Left lung (tissue), 10 donors: Measurements from ENCODE around the gene PDE3B. TPM values are rescaled to one million over a fixed set of nuclear protein-coding genes. Genes with fewer than 3 reads are reported as not detected.
"Not testable (repeated sequence)": the region's sequence is repeated elsewhere in the genome, so short reads cannot be mapped to it uniquely, and the experiment has no call there.

ENCODE experiments used
- ATAC-seq: fragments of 200-7000 bp; cut with Tn5 transposase; one replicate; pipeline ENCODE4 v1.9.1; 2020; ENCODE audit warnings: moderate library complexity
- DNase-seq, 4 donors: peaks; one replicate each; pipeline ENCODE4 v3.0.0-alpha.2; 2013 to 2020
- H3K27ac ChIP-seq, 2 donors: fragments of 200-600 bp; sonication (generic) in 1 of 2; one replicate each; pipeline versions ENCODE4 v1.5.0 to v1.8.0; 2020 to 2021
- H3K27me3 ChIP-seq, 2 donors: fragments of 200-600 bp; sonication (generic) in 1 of 2; one replicate each; pipeline versions ENCODE4 v1.5.0 to v1.8.0; 2020 to 2021
- H3K36me3 ChIP-seq, 2 donors: fragments of 200-600 bp; sonication (generic) in 1 of 2; one replicate each; pipeline versions ENCODE4 v1.5.0 to v1.8.0; 2020 to 2021
- H3K4me1 ChIP-seq, 2 donors: fragments of 200-600 bp; one replicate each; pipeline ENCODE4 v1.8.0; 2021
- H3K4me3 ChIP-seq, 2 donors: fragments of 200-600 bp; sonication (generic) in 1 of 2; one replicate each; pipeline versions ENCODE4 v1.5.0 to v1.8.0; 2020 to 2021; ENCODE audit warnings: mild to moderate bottlenecking in 1 of 2
- H3K9me3 ChIP-seq, 2 donors: fragments of 200-600 bp; sonication (generic) in 1 of 2; one replicate each; pipeline versions ENCODE4 v1.5.0 to v1.8.0; 2020 to 2021
- intact Hi-C, 2 donors: fragments of 100-400 bp; cut with DNase I; formaldehyde crosslinking; loops; one replicate each; pipeline versions ENCODE4 v1.11.2 to v1.14.2; 2022
- polyA plus RNA-seq, 6 donors: library from polyadenylated mRNA; unstranded; fragments of 120-200 nt; gene quantifications; one replicate each; pipeline ENCODE4 v1.2.1, GENCODE V29; 2013; ENCODE audit not compliant: insufficient read length in 6 of 6
- total RNA-seq, 2 donors: library from RNA; stranded (reverse); fragmentation: NEBNext Ultra II Directional; extraction: Animal tissue kit (Norgen Biotek cat#: 25700); gene quantifications; one replicate each; pipeline ENCODE4 v1.2.1, GENCODE V29; 2021
- TF ChIP-seq, protein P1 (sequence below), 2 donors: fragments of 200-600 bp; sonication (generic) in 1 of 2; IDR thresholded peaks; one replicate each; pipeline versions ENCODE4 v1.5.0 to v1.8.0; 2021; ENCODE audit warnings: antibody characterized with exemption in 2 of 2
- donor health status: DM: no; HTN: yes; CAD: no.
- donor health status: DM: no; HTN: no; CAD: no.

Gene PDE3B
- total and polyA plus RNA-seq, 8 donors: 17.0 to 36.2 (median 30.9) TPM

DNA sequence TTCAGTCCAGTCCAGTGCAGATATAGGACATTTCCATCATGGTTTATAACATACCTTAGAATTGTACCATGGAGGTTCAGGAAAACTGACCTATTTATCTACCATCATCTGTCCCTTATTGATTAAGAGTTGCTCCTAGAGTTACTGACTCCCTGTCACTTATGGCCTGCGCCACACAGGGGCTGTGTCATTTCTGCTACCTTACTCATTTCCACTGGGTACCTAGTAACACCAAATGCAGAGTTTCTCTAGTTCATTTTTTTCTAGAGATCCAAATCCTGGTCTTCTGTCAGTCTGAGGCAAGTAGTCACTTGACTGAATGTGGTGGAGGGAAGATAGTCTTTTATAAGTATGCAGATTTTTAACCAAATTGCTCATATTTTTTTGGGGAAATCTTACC lies 59.2 kb downstream of the PDE3B start:
- H3K36me3 ChIP-seq: no peaks in the 10 kb centered on the region
- DNase-seq: no peak
- ATAC-seq: no peak
- no peaks in the 10 kb centered on the region for H3K27me3 ChIP-seq
- intact Hi-C loops: no loop called here
- H3K9me3 ChIP-seq: peaks cover 0 to 21% of the 10 kb centered on the region in 2 donors
- no peak overlapping the region for H3K4me3 ChIP-seq
- peaks cover 6 to 9% of the 10 kb centered on the region in 2 donors for H3K4me1 ChIP-seq
- TF ChIP-seq, protein P1, sequence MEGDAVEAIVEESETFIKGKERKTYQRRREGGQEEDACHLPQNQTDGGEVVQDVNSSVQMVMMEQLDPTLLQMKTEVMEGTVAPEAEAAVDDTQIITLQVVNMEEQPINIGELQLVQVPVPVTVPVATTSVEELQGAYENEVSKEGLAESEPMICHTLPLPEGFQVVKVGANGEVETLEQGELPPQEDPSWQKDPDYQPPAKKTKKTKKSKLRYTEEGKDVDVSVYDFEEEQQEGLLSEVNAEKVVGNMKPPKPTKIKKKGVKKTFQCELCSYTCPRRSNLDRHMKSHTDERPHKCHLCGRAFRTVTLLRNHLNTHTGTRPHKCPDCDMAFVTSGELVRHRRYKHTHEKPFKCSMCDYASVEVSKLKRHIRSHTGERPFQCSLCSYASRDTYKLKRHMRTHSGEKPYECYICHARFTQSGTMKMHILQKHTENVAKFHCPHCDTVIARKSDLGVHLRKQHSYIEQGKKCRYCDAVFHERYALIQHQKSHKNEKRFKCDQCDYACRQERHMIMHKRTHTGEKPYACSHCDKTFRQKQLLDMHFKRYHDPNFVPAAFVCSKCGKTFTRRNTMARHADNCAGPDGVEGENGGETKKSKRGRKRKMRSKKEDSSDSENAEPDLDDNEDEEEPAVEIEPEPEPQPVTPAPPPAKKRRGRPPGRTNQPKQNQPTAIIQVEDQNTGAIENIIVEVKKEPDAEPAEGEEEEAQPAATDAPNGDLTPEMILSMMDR (IDR thresholded peaks at IDR 0.05): no peak
- H3K27ac ChIP-seq: no peak overlapping the region

GRCh38 chr11:14703731-14704130 lies 60.1 kb downstream of the PDE3B start:
- Histone ChIP-seq H3K36me3 (no peaks in the 10 kb centered on the region), H3K4me1 (peaks cover 6 to 9% of the 10 kb centered on the region in 2 donors), H3K9me3 (peaks cover 0 to 21% of the 10 kb centered on the region in 2 donors), H3K27me3 (no peaks in the 10 kb centered on the region), H3K4me3 (no peak overlapping the region), H3K27ac (no peak overlapping the region)
- TF ChIP-seq, protein P1 (IDR thresholded peaks at IDR 0.05): no peak
- no peak for DNase-seq
- intact Hi-C loops: no loop called here
- no peak for ATAC-seq

GRCh38 chr11:14705067-14705466 lies 61.5 kb downstream of the PDE3B start:
- TF ChIP-seq, protein P1 (IDR thresholded peaks at IDR 0.05): no peak
- intact Hi-C loops: no loop called here
- peaks cover 0 to 21% of the 10 kb centered on the region in 2 donors for H3K9me3 ChIP-seq
- H3K27ac ChIP-seq: no peak overlapping the region
- peaks cover 6 to 7% of the 10 kb centered on the region in 2 donors for H3K4me1 ChIP-seq
- ATAC-seq (no peak), DNase-seq (no peak)
- H3K27me3 ChIP-seq: no peaks in the 10 kb centered on the region
- H3K36me3 ChIP-seq: no peaks in the 10 kb centered on the region
- no peak overlapping the region for H3K4me3 ChIP-seq

GRCh38 chr11:14713496-14714244 lies 70.1 kb downstream of the PDE3B start:
- Histone ChIP-seq H3K27ac (no peak overlapping the region), H3K4me1 (peaks cover 0 to 3% of the 10 kb centered on the region in 2 donors), H3K36me3 (no peaks in the 10 kb centered on the region), H3K4me3 (no peak overlapping the region), H3K9me3 (no peaks in the 10 kb centered on the region), H3K27me3 (no peaks in the 10 kb centered on the region)
- ATAC-seq: peak; percentile 15
- DNase-seq: peak in 1 of 4 donors; percentile 6
- TF ChIP-seq, protein P1 (IDR thresholded peaks at IDR 0.05): no peak
- intact Hi-C loops: no loop called here

DNA sequence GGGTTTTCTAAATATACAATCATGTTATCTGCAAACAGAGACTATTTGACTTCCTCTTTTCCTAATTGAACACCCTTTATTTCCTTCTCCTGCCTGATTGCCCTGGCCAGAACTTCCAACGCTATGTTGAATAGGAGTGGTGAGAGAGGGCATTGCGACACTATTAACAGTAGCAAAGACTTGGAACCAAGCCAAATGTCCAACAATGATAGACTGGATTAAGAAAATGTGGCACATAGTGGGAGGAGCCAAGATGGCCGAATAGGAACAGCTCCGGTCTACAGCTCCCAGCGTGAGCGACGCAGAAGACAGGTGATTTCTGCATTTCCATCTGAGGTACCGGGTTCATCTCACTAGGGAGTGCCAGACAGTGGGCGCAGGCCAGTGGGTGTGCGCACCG lies 72.1 kb downstream of the PDE3B start:
- DNase-seq, intact Hi-C loops, H3K4me1 ChIP-seq, H3K27ac ChIP-seq, H3K4me3 ChIP-seq, H3K9me3 ChIP-seq, ATAC-seq, H3K27me3 ChIP-seq, H3K36me3 ChIP-seq: not testable (repeated sequence)
